ENCODE results near the gene ZDHHC11. TPM values are rescaled to one million over a fixed set of nuclear protein-coding genes. Genes with fewer than 3 reads are reported as not detected.
"Not testable (repeated sequence)": the region's sequence is repeated elsewhere in the genome, so short reads cannot be mapped to it uniquely, and the experiment has no call there.

ZDHHC11 gene
- total and polyA plus RNA-seq, 4 donors: 11.7 to 21.6 (median 16.1) TPM

GRCh38 chr5:820245-820644, 30.5 kb downstream of the ZDHHC11 start:
- no peaks in the 10 kb centered on the region for H3K27me3 ChIP-seq (ENCODE audit: control insufficient read depth, insufficient read depth, low read length)
- peaks cover 22% of the 10 kb centered on the region for H3K36me3 ChIP-seq (ENCODE audit: control insufficient read depth, insufficient read depth, low read length)
- no peak overlapping the region for H3K4me3 ChIP-seq (ENCODE audit: low read depth, low read length)
- H3K9me3 ChIP-seq (ENCODE audit: control insufficient read depth, insufficient read depth, low read length): no peaks in the 10 kb centered on the region
- no peaks in the 10 kb centered on the region for H3K4me1 ChIP-seq (ENCODE audit: control insufficient read depth, insufficient read depth, low read length)
- WGBS (ENCODE audit: insufficient coverage): 56% methylated on average over 2 of the region's 3 CpGs
- DNase-seq (ENCODE audit: low read depth in 4 of 6, low spot score in 6 of 6): peak in 1 of 6 donors; percentile 17
- no peak overlapping the region for H3K27ac ChIP-seq (ENCODE audit: low read depth, low read length)

- DNase-seq (ENCODE audit: low read depth in 4 of 6, low spot score in 6 of 6): no peak
- Histone ChIP-seq H3K27me3 (ENCODE audit: control insufficient read depth, insufficient read depth, low read length) (no peaks in the 10 kb centered on the region), H3K4me1 (ENCODE audit: control insufficient read depth, insufficient read depth, low read length) (no peaks in the 10 kb centered on the region), H3K36me3 (ENCODE audit: control insufficient read depth, insufficient read depth, low read length) (peaks cover 17% of the 10 kb centered on the region), H3K27ac (ENCODE audit: low read depth, low read length) (no peak overlapping the region), H3K9me3 (ENCODE audit: control insufficient read depth, insufficient read depth, low read length) (no peaks in the 10 kb centered on the region), H3K4me3 (ENCODE audit: low read depth, low read length) (no peak overlapping the region)
- 85% methylated on average over 3 of the region's 3 CpGs for WGBS (ENCODE audit: insufficient coverage)
Observed at GRCh38 chr5:819078-819477, 31.7 kb downstream of the ZDHHC11 start.

- DNase-seq (ENCODE audit: low read depth in 4 of 6, low spot score in 6 of 6): no peak
- Histone ChIP-seq H3K36me3 (ENCODE audit: control insufficient read depth, insufficient read depth, low read length) (peaks cover 10% of the 10 kb centered on the region), H3K9me3 (ENCODE audit: control insufficient read depth, insufficient read depth, low read length) (no peaks in the 10 kb centered on the region), H3K4me1 (ENCODE audit: control insufficient read depth, insufficient read depth, low read length) (no peaks in the 10 kb centered on the region), H3K27ac (ENCODE audit: low read depth, low read length) (no peak overlapping the region), H3K4me3 (ENCODE audit: low read depth, low read length) (no peak overlapping the region), H3K27me3 (ENCODE audit: control insufficient read depth, insufficient read depth, low read length) (no peaks in the 10 kb centered on the region)
- 93% methylated on average over 14 of the region's 15 CpGs for WGBS (ENCODE audit: insufficient coverage)
Observed at GRCh38 chr5:816176-816575, 34.6 kb downstream of the ZDHHC11 start.

- Histone ChIP-seq H3K36me3 (ENCODE audit: control insufficient read depth, insufficient read depth, low read length) (peaks cover 10% of the 10 kb centered on the region), H3K27me3 (ENCODE audit: control insufficient read depth, insufficient read depth, low read length) (no peaks in the 10 kb centered on the region), H3K4me1 (ENCODE audit: control insufficient read depth, insufficient read depth, low read length) (no peaks in the 10 kb centered on the region), H3K4me3 (ENCODE audit: low read depth, low read length) (no peak overlapping the region), H3K9me3 (ENCODE audit: control insufficient read depth, insufficient read depth, low read length) (no peaks in the 10 kb centered on the region), H3K27ac (ENCODE audit: low read depth, low read length) (no peak overlapping the region)
- no CpG with 5 or more reads among the region's 3 CpGs for WGBS (ENCODE audit: insufficient coverage)
- DNase-seq (ENCODE audit: low read depth in 4 of 6, low spot score in 6 of 6): no peak
Observed at GRCh38 chr5:815449-815848, 35.3 kb downstream of the ZDHHC11 start.

DNA sequence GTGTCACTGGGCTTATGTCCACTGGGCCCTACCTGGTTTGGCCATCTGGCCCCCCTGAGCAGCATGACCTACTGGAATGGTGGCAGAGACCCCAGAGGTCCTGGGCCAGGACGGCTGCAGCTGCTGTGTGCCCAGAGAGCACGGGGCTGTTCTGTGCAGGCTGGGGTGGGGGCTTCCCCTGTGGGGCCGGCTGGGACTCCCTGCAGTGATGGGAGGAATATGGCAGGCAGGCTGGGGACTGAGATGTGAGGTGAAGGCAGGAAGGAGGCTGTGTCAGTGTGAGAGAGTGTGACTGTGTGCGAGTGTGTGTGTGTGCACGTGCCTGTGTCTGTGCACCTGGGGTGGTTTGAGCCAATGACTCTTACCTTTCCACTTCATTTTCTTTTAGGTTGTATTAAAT, 37.2 kb downstream of the ZDHHC11 start:
- not testable (repeated sequence) for DNase-seq (ENCODE audit: low read depth in 4 of 6, low spot score in 6 of 6); H3K27me3 ChIP-seq (ENCODE audit: control insufficient read depth, insufficient read depth, low read length); H3K4me1 ChIP-seq (ENCODE audit: control insufficient read depth, insufficient read depth, low read length); H3K36me3 ChIP-seq (ENCODE audit: control insufficient read depth, insufficient read depth, low read length); H3K9me3 ChIP-seq (ENCODE audit: control insufficient read depth, insufficient read depth, low read length); H3K4me3 ChIP-seq (ENCODE audit: low read depth, low read length); H3K27ac ChIP-seq (ENCODE audit: low read depth, low read length)
- 100% methylated on average over 1 of the region's 5 CpGs for WGBS (ENCODE audit: insufficient coverage)

DNA sequence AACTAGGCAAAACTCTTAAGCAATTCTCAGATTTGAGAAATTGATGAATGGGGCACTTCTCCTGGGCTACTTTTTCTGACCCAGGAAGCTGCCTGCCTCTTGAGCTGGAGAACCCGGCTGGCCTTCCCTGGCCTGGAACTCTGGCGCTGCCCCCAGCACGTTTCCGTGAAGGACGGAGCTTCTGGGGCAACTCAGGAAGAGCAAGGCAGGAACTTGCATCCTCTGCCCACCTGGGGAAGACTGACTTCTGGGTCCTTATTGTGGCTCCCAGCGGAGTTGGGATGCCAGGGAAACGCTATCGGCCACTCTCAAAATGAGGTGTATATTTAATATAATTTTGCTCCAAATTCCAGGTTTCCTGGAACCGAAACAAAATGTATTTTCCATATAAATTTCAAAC, 39.4 kb downstream of the ZDHHC11 start:
- not testable (repeated sequence) for H3K4me3 ChIP-seq (ENCODE audit: low read depth, low read length); H3K27me3 ChIP-seq (ENCODE audit: control insufficient read depth, insufficient read depth, low read length); H3K4me1 ChIP-seq (ENCODE audit: control insufficient read depth, insufficient read depth, low read length); DNase-seq (ENCODE audit: low read depth in 4 of 6, low spot score in 6 of 6); H3K27ac ChIP-seq (ENCODE audit: low read depth, low read length); H3K9me3 ChIP-seq (ENCODE audit: control insufficient read depth, insufficient read depth, low read length); H3K36me3 ChIP-seq (ENCODE audit: control insufficient read depth, insufficient read depth, low read length)
- no CpG with 5 or more reads among the region's 9 CpGs for WGBS (ENCODE audit: insufficient coverage)

DNA sequence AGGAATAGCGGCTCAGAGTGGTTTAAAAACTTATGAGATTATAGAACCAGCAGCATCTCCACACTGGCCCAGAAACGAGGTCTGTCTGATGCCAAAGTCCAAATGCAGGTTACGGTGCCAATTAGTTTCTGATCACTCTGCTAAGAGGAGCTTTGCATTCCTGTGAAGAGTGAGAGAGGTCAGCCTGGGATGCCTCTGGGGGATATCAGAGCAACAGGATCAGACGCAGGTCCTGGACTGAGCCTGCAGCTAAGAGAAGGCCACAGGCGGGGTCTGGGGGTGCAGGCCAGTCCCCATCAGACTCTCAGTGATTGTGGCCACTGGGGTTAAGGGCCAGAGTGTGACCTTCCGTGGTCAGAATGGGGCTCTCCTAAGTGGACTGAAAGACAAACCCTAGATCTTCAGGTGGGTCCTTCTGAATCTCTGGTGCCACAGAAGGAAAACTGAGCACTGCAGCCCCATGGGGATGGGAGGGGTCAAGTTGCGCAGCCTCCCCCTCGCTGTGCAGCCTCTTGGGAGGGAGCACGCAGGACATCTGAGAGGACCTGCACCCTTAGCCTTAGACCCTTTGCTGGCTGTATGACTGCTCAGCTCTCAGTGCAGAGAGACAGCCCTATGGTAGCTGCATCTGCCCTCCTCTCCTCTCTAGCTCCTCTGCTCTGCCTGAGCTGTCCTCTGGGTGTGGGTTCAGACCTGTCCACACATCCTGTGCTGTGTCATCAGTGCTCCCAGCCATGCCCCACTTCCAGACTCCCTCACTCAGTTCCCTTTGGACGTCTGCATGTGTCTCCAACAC, 42.9 kb downstream of the ZDHHC11 start:
- H3K36me3 ChIP-seq (ENCODE audit: control insufficient read depth, insufficient read depth, low read length); H3K27ac ChIP-seq (ENCODE audit: low read depth, low read length); H3K9me3 ChIP-seq (ENCODE audit: control insufficient read depth, insufficient read depth, low read length); H3K4me1 ChIP-seq (ENCODE audit: control insufficient read depth, insufficient read depth, low read length); H3K27me3 ChIP-seq (ENCODE audit: control insufficient read depth, insufficient read depth, low read length); H3K4me3 ChIP-seq (ENCODE audit: low read depth, low read length); DNase-seq (ENCODE audit: low read depth in 4 of 6, low spot score in 6 of 6): not testable (repeated sequence)
- 60% methylated on average over 1 of the region's 10 CpGs for WGBS (ENCODE audit: insufficient coverage)

GRCh38 chr5:801472-801871, 49.3 kb downstream of the ZDHHC11 start:
- Histone ChIP-seq H3K9me3 (ENCODE audit: control insufficient read depth, insufficient read depth, low read length) (peaks cover 1% of the 10 kb centered on the region), H3K27ac (ENCODE audit: low read depth, low read length) (no peak overlapping the region), H3K4me3 (ENCODE audit: low read depth, low read length) (no peak overlapping the region), H3K36me3 (ENCODE audit: control insufficient read depth, insufficient read depth, low read length) (no peaks in the 10 kb centered on the region), H3K4me1 (ENCODE audit: control insufficient read depth, insufficient read depth, low read length) (no peaks in the 10 kb centered on the region), H3K27me3 (ENCODE audit: control insufficient read depth, insufficient read depth, low read length) (no peaks in the 10 kb centered on the region)
- no peak for DNase-seq (ENCODE audit: low read depth in 4 of 6, low spot score in 6 of 6)
- WGBS (ENCODE audit: insufficient coverage): 86% methylated on average over 5 of the region's 6 CpGs

- H3K27ac ChIP-seq (ENCODE audit: low read depth, low read length); H3K4me3 ChIP-seq (ENCODE audit: low read depth, low read length): not testable (repeated sequence)
Observed at GRCh38 chr5:801055-801454, 49.7 kb downstream of the ZDHHC11 start.

GRCh38 chr5:798505-799138, 52.2 kb downstream of the ZDHHC11 start:
- not testable (repeated sequence) for H3K4me3 ChIP-seq (ENCODE audit: low read depth, low read length); H3K4me1 ChIP-seq (ENCODE audit: control insufficient read depth, insufficient read depth, low read length); H3K27ac ChIP-seq (ENCODE audit: low read depth, low read length); H3K36me3 ChIP-seq (ENCODE audit: control insufficient read depth, insufficient read depth, low read length); H3K9me3 ChIP-seq (ENCODE audit: control insufficient read depth, insufficient read depth, low read length); H3K27me3 ChIP-seq (ENCODE audit: control insufficient read depth, insufficient read depth, low read length); DNase-seq (ENCODE audit: low read depth in 4 of 6, low spot score in 6 of 6)
- WGBS (ENCODE audit: insufficient coverage): no CpG with 5 or more reads among the region's 6 CpGs

More at GRCh38 chr5:801055-801454, 49.7 kb downstream of the ZDHHC11 start:
- WGBS (ENCODE audit: insufficient coverage): 92% methylated on average over 2 of the region's 4 CpGs
- H3K4me1 ChIP-seq (ENCODE audit: control insufficient read depth, insufficient read depth, low read length); H3K9me3 ChIP-seq (ENCODE audit: control insufficient read depth, insufficient read depth, low read length); H3K27me3 ChIP-seq (ENCODE audit: control insufficient read depth, insufficient read depth, low read length); H3K36me3 ChIP-seq (ENCODE audit: control insufficient read depth, insufficient read depth, low read length); DNase-seq (ENCODE audit: low read depth in 4 of 6, low spot score in 6 of 6): not testable (repeated sequence)
